ENCODE data around the gene CA12.

The CA12 gene

DNA sequence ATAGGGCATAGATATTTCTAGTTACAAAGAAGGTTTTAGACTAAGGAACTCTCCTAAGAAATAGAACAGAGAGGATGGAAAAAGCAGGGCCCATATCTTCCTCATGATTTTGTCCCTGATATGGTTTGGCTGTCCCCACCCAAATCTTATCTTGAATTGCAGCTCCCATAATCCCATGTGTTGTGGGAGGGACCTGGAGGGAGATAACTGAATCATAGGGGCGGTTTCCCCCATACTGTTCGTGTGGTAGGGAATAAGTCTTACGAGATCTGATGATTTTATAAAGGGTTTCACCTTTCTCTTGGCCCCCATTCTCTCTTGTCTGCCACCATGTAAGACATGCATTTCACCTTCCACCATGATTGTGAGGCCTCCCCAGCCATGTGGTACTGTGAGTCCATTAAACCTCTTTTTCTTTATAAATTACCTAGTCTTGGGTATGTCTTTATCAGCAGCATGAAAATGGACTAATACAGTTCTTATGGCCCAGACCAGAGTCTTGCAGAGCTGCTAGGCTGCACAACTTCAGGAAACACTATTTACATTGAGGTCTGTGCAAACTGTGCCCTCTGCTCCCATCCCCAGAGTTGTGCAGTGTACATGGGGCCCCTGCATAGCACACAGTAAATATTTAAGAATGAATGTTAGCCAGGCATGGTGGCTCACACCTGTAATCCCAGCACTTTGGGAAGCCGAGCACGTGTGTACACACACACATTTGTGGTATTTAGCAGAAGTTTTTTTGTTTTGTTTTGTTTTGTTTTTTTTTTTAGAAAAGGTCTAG lies 20.3 kb upstream of the CA12 start:
- DNase-seq (ENCODE audit: low spot score), result no peak

DNA sequence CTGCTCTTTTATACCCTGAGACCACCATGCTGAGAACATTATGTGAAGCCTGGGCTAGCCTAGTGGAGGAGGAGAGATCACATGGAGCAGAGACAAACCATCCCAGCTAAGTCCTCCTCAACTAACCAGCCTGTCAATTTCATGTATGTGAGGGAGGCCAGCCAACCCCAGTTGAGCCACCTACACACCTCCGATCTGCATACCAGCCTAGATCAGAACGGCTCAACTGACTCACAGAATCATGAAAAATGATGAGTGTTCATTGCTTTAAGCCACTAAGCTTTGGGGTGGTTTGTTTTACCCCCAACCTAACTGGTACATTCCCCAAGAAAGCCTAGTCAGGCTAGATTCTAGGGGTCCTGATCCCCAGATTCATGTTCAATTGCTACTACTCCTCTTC lies 19.4 kb upstream of the CA12 start:
- no peak for DNase-seq (ENCODE audit: low spot score)

DNA sequence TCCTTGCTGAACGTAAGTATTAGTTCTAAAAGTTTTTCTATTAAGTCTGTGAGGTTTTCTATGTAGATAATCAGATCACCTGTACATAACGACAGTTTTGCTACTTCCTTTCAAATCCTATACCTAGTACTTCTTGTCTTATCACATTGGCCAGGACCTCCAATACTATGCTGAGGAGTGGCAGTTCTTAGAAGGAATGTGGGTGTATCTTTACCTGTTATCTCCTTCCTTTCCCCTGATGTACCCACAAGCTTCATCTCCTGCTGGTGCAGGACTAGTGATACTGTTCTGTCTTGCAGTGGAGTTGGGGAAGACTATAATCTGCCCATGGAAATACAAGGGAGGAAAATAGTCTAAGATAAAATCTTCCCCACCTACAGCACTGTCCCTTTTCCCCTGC lies 16.8 kb upstream of the CA12 start:
- no peak for DNase-seq (ENCODE audit: low spot score)

DNA sequence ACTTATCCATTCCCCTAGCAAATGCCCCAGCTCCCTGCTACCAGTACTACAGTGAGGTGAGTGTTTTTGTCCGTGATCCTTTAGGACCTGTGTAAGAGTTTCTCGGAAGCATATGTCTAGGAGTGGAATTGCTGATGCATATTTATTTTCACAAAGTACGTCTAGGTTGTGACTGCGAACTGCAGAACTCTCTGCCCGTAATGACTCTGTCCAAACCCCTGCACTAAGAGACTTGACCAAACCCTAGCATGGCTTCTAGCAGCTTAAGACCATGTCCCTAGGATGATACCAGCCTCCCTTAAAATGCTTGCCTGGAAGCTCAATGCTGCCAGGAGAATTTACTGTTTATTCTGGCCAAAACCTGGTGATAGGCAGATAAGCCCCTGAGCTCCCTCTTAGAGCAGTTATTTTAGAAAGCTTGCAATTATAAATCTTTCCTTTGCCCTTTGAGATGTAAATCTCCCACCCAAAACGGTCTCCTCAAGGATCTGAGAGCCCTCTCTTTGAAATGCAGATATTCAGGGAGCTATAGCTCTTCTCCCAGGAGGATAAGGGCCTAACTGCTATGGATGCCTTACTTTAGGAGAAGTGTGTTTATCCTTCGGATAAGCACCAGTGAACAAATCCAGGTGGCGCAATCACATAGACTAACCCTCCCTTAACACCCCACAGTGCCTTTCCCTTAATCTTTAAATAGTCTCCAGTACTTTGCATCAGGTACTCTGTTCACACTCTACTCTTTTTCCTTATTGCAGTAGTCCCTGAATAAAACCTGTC lies 14.7 kb upstream of the CA12 start:
- no peak for DNase-seq (ENCODE audit: low spot score)

DNA sequence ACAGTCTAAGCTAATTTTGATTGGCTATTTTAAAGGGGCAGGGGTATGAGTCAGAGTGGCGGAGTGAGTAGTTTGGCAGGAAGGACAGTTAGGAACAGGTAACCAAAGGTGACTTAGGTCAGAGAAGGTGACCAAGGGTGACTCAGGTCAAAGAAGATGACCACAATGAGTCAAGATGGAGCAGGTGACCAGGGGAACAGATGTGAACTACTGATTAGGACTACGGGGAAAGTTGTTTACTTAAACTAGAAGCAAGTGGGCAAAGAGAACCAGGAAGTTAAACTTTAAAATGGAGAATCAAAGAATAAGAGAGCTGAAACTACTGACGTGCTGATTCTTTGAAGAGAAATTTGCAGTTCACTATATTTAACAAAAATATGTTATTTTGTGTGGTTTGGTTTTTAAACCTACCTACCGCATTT lies 14.1 kb upstream of the CA12 start:
- DNase-seq (ENCODE audit: low spot score), result no peak

DNA sequence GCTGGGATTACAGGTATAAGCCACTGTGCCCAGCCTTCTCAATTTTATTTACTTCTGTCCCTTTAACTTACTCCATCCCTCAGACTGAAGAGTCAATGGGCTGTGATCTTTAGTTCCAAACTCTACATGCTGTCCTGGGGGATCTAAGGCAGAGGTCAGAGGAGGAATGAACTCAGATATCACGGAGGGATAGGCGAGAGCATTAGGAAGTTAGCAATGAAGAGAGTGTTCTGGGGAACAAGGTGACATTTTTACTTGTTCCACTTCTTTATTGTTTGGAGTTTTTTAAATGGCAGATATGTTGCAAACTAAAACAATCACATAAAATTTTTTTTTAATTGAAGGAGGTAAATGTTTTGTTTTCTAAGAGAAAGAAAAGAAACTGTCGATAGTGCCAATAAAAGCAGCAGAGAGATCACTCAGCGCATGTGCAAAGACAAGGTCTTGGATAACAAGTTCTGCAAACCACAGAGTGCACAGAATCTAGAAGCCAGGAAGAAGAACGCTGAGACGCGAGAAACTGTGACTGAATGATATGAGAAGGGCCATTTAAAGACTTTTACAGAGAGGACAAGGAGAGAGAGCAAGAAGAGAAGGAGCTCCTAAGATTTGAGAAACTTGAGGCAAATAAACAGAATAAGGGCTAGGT lies 10.8 kb upstream of the CA12 start:
- DNase-seq (ENCODE audit: low spot score), result no peak

DNA sequence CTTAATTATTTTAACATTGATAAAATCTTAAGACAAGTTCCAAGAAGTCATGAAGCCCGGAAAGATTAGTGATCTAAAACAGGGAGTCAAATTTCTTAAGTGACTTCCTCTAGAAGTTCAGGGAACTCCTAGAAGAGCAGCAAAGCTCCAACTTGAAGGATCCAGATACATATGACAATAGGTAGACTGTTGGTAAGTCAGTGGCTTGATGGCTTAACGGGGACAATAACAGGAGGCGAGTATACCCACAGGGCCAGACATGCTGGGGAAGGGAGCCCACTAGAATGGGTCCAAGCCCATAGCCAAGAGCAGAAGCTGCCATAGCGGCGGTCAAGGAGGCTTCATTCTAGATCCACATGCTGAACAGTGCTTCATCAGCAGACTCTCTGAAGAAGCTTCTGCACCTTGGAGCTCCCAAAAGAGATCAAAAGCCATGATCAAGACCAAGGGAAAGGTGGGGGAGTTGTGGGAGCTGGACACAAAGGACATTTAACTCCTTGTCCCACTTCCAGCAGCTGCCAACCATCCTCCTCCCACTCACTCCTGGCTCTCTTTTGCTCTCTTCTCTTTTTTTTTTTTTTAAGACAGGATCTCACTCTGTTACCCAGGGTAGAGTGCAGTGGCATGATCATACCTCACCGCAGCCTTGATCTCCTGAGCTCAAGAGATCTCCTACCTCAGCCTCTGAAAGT lies 10.2 kb upstream of the CA12 start:
- DNase-seq (ENCODE audit: low spot score), result no peak

DNA sequence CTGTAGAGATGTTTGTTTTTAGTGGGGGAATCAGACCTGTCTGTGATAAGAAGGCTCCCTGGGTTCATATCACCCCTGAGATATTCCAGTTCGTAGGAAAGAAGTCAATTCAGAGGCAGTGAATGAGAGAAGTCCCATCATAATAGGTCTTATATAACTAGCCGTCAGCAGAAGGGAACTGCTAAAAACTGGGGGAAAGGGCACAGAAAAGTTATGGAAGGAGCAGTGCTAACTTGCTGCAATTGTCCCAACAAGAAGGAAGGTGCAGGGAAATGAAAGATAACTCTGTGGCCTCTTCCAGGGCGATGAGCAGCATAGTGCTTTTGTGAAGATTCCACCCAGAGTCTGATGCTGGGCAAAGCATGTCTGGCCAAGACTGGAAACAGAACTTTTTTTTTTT lies 9.0 kb upstream of the CA12 start:
- no peak for DNase-seq (ENCODE audit: low spot score)

DNA sequence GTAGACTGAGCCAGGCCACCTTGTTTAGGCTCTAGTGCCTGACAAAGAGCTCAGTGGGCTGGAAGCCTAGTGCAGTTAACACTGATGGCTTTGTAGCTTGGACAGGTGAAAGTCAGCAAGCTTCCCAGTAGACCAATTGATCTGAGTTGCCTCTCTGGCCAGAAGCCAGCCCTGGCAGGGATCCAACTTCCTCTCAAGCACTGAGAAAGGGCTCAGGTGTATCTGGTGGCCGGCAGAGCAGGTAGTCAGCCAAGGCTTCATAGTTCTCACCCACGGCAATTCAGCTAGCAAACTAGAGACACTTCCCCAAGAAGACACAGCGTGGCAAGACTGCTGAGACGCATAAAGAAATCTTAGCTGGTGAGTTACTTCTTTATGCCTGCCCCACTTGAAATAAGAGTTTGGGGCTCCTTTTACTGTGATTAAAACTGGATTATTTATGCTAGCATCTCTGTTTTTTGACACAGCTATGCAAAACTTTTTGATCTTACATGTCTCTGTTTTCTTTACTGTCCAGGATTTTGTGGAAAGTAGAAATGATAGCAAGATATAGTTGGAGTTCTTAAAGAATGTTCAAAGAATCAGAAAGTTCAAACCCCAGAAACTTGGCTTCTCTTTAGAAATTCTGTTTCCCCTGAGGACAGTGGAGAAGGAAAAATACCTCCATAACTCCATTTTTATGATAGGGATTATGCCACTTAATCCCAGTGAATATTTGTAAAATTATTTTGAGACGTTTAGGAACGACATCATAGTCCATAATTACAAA lies 8.4 kb upstream of the CA12 start:
- DNase-seq (ENCODE audit: low spot score), result no peak

DNA sequence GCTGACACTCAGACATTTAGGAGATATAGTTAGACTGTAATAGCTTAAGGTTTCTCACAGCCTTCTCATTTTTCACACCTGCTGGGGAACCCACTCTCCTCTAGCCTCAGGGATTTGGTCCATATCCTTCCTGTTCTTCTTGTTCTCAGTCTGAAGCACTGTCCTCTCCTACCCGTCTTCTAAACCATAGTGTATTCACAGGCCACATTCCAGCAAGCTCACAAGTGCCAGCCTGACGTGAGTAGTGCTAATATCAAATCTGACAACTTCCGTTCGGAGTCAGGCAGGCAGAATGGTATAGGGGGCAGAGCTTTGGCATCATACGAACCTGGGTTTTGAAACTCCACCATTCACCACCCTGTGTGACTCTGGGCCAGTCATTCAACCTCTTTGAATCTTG lies 6.9 kb upstream of the CA12 start:
- no peak for DNase-seq (ENCODE audit: low spot score)

DNA sequence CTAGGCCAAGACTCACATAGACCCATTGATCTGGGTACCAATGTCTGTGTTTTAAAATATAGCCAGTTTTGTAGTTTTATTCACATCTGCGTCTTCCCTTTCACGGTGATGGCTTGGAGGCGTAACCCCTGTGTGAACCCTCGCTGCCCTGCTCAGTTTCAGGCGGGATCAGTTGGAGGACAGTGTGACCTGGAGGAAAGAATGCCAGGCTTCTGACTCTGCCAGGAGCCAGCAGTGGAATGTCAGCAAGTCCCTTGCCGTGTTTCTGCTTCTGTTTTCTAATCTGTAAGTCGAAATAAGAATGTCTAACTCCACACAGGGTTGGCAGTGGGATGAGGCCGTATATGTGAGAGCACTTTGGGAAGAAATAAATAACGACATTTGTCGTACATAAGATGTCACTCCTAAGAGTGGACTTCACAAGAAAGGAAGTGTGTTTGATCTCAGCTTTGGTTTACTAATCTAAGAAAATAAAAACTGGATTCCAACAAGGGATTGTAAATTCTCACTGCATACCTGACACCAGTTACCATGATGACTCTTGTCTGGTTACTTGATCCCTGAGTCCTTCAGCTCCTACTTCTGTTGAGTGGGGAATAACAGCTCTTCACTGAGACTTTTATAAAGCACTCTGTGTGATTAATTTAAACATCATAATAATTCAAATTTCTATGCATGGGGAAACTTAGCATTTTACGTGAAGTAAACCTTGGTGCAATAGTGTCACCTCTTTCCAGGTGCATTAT lies 6.3 kb upstream of the CA12 start:
- DNase-seq (ENCODE audit: low spot score), result no peak

DNA sequence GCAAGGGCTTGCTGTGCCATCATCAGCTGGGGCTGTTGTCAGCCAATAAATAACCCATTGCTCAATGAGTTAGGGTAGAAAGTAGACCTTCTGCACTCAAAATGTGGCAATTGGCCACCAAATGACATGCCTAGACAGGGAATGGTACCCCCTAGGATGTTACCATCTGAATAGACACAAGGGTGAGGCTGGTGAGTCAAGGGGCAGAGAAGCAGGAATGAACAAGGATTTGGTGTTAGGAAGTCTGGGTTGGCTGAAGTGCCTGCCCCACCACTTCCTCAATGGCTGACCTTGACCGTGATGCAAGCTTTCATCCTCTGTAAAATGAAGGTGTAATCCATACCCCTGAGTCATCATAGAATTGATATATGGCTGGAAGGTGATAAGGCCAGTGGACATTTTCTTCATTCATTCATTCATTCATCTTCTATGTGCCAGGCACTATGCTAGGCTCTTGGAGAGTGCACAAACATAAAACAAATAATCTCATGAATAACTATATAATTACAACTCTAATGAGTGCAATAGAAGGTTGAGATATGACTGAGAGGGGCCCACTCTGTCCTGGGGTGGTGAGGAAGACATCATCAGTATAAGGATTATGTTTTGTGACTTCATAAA lies 4.4 kb upstream of the CA12 start:
- DNase-seq (ENCODE audit: low spot score), result no peak

DNA sequence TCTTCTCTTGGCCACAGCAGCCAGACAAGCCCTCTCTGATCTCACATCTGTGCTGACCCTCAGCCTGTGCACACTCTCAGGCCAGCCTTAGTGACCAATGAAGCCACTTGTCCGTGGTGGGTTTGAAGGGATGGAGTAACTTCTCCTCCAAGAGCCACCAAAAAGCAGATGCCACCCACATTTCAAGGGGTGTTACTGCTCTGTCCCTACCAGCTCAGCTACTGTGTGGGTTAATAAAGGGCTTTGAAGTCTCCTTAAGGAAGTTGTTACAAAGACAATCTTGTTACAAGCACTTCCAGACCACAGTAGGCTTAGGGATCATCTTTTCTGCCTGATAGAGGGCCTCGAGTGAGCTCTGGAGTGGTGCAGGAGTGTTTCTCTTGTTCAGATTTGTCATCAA lies 3.3 kb upstream of the CA12 start:
- DNase-seq (ENCODE audit: low spot score), result no peak

DNA sequence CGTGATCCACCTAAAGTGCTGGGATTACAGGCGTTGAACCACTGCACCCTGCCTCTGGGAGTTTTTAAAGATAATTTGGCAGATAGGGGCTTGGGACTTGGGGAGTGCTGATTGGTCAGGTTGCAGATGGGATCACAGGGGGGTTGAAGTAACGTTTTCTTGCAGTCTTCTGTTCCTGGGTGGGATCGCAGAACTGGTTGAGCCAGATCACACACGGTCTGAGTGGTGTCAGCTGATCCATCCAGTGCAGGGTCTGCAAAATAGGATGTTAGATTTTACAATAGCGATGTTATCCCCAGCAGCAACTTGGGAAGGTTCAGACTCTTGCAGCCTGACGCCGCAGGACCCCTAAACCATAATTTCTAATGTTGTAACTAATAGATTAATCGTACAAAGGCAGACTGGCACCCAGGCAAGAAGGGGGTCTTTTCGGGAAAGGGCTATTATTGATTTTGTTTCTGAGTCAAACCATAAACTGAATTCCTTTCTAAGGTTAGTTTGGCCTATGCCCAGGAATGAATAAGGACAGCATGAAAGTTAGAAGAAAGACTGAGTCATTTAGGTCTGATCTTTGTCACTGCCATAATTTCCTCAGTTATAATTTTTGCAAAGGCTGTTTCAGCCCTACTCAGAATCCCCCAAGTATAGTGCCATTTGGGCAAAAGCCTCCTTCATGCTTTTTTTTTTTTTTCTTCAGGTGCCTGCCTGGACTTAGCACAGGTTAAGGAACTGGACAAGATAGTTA lies 1.5 kb upstream of the CA12 start:
- no peak for DNase-seq (ENCODE audit: low spot score)

DNA sequence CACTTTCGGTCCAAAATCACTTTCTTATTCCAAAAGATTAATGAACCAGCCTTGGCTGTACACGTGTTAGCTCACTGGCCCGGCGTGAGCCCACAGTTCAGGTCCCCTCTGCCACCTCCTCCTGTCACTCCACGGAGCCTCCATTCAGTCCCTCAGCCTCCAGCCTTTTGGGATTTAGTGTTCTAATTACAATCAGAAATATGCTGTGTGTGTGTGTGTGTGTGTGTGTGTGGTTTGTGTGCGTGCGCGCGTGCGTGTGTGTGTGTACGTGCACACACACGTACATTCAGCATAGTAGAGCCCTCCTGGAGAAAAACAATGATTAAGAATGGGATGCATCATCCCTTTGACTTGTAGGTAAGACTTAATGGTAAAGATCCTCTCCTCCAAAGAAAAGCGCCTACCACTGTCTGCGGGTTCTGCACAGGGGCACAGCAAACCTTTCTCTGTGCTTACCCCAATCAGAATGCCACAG lies 801 bp downstream of the CA12 start:
- DNase-seq (ENCODE audit: low spot score), result no peak

DNA sequence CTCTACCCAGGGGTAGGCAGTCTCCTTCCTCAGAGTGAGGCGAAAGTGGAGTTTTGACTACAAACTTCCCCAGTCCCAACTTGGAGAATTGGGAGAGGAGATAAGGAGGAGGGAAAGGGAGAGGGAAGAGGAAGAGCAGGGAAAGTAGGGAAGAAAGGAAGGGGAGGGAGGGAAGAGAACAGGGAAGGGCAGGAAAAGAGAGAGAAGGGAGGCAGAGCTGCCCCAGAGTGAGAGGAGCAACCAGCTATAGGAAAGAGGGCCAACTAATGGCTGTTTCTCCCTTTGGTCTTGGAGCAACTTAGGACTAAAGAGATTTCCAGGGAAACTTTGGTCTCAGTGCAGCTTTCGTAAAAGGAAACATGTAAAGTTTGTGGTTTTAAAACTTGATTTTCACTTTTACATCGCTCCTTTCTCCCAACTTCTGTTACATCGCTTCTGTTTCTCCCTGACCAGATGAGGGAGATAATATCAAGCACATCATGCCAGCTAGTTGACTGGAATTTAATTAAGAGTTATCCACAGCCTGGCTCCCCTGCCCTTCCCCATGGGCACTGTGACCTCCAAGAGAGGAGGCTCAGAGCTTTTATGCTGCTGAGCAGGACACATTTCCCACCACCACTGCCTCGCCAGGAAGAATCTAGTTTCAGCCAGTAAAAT lies 1.4 kb downstream of the CA12 start:
- no peak for DNase-seq (ENCODE audit: low spot score)

DNA sequence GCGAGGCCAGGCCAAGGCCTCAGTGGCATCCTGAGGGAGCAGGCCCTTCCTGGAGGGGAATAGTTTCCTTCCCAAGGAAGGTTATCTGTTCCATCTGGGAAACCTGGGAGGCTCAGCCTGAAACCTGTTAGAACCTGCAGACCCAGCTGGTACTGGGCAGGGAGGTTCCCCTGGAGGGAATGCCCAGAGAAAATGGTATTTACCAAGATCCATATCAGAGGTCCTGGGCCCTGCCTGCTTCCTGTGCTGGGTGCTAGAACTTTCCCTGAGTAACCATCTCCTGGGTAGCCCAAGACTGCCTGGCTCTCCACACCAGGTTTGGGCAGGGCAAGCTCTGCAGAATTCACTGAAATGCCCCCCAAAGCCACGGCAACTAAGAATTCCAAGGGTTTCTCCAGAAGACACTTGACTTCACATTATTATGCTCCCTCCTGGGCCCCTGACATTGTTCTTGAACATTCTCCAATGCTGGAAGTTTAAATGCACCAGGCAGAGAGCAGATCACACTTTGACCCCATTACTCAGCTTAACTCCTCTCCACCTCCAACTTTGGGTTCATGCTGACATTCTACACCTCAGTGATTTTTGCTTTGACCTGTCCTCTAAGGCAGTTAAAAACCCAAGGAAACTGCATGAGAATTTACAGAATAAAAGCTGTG lies 2.0 kb downstream of the CA12 start:
- no peak for DNase-seq (ENCODE audit: low spot score)

DNA sequence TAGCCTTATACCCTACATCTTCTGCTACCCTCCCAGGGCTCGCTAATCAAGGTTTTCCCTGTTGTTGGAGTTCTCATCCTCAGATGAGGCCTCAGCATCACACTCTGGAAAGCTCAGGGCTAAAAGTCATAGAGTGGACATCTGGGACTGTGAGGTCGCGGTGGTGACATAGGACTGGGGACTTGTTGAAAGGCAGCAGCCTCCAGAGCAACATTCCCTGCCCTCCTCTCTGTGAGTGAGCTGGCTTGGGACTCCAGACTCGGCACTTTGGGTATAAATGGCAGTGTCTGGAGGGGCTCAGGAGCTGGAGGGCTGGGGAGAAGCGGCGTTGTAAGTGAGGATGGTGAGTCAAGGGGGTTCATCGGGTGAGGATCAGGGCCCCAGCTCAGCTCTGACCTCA lies 2.7 kb downstream of the CA12 start:
- no peak for DNase-seq (ENCODE audit: low spot score)

Data from CD4-positive, alpha-beta T cell treated with Interleukin-15 for 4 hours (primary cell).